ENCODE data around the gene VPS41.

- TF ChIP-seq POLR2A (IDR thresholded peaks at IDR 0.05; ENCODE audit: low read depth, low read length) (no peak), POLR2AphosphoS5 (IDR thresholded peaks at IDR 0.05; ENCODE audit: low read depth, low read length) (no peak), TAF1 (IDR thresholded peaks at IDR 0.05; ENCODE audit: borderline replicate concordance, low read depth, low read length) (no peak)
Observed at GRCh38 chr7:38890597-38890996, 18.4 kb downstream of the VPS41 start.

All from GM12892 (cell line).